HG02970 (cell line): ENCODE data around the gene DHPS.
"Not testable (repeated sequence)": the region's sequence is repeated elsewhere in the genome, so short reads cannot be mapped to it uniquely, and the experiment has no call there.

ENCODE experiments used
- ATAC-seq: cut with Tn5 transposase; IDR thresholded peaks from one replicate; pipeline ENCODE4 v1.9.1; 2021; ENCODE audit warnings: mild to moderate bottlenecking, moderate library complexity, moderate number of reproducible peaks; ENCODE audit not compliant: unreplicated experiment, low FRiP score

DHPS gene

DNA sequence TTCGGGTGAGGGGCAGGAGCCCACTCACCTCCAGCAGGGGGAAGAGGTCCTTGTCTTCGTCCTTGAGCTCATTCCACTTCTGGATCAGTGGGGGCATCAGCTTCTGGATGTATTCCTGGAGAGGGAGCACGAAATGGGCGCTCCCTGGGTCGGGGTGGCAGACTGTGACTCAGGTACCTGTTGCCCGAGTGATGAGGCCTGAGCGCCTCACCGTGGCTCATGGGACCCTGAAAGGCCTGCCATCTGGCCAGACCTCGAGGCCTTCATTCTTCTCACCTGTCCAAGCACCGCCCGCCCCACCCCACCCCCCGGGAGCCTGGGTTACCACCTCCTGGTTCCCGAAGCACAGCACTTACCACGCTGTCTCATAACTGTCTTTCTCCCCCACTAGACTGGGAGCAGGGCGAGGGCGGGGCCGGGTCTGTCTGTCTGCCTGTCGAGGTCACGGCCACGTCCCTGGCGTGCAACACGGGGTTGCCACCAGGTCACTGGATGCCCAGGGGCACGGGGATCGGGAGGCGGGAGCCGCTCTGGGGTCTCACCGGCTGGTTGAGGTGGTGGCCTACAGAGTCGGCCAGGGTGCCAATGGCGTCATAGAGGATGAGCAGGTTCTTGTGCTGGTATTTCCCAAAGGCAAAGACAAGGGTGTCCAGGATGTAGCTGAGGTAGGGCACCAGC lies 24.1 kb upstream of the DHPS start:
- no peak for ATAC-seq

DNA sequence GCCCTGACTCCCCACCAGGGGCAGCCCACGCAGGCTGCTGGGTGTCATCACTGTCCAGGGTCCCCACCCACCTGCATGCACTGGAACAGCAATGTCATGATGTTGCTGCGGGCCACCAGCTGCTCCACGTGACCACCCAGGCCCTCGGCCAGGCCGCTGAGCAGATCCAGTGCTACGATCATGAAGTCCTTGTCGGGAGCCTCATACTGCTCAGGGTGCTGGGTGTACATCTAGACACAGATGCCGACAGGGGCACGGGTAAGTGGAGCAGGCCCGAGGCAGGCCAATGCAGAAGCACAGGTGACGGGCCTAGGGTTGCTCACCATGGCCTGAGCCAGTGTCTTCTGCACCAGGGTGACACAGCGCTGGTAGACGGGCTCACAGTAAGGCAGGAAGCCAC lies 23.5 kb upstream of the DHPS start:
- no peak for ATAC-seq

DNA sequence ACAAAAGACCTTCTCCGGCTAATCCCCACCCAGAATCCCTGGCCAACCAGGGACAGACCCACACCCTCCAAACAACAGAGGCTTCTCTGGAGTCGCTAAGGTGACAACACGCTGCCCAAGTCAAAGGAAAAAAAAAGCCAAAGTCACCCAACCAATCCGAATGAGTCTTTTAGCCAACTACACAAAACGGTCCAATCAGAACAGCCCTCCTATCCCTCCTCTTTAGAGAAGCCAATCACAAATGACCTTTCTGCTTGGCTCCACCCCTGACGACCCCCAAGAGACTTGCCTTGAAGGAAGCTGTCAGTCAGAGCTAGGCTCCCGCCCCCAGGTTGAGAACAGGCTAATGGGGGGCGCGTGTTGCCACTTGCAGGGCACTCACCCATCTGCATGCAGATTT lies 21.4 kb upstream of the DHPS start:
- no peak for ATAC-seq

DNA sequence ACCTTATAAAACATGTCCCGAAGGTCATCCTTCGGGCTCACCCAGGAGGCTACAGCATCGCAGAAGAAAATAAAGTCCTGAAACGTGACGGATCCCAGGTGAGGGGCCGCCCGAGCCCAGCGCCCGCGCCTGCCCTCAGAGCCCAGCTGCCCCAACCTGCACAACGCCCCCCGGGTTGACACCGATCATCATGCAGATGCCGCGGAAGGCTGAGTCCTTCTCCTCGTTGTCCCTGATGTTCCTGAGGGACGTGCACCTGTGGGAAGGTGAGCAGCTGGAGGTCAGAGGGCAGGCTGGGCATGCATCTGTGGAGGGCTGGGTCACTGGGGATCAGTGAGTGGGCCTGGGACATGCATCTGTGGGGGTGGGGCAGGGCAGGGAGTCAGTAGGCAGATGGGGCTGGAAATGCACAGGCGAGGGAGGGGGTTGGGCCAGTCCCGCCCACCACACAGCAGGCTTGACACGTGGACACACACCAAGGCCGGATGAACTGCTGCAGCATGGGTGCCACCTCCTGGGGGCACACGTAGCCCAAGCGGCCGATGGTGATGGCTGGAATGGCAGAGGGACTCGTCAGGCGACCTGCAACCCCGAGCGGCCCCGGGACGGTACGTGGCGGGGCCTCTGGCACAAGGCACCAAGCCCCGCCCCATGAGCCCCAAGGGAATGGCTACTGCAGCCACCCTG lies 20.1 kb upstream of the DHPS start:
- ATAC-seq, result no peak

DNA sequence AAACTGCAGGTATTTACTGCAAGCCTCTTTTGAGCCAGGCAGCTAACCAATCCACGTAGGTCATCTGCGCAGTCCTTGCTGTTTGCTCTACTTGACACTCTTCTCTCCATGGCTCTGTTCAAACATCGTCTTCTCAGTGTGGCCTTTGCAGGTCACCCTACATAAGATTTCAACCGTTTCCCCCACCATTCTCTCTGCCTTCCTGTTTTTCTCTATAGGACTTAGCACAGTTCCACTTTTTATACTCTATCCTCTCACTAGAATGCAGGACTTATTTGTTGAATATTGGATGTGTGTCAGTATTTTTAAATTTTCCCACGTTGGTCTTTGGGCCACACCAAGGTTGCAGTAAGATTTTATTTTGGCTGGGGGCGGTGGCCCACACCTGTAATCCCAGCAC lies 16.5 kb upstream of the DHPS start:
- no peak for ATAC-seq

DNA sequence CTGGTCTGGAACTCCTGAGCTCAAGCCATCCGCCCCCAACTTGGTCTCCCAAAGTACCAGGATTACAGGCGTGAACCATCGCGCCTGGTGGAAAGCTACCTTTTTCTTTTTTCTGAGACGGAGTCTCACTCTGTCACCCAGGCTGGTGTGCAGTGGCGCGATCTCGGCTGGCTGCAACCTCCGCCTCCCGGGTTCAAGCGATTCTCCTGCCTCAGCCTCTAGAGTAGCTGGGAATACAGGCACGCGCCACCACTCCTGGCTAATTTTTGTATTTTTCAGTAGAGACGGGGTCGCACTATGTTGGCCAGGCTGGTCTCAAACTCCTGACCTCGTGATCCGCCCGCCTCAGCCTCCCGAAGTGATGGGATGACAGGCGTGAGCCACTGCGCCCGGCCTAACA lies 15.7 kb upstream of the DHPS start:
- ATAC-seq, result not testable (repeated sequence)

DNA sequence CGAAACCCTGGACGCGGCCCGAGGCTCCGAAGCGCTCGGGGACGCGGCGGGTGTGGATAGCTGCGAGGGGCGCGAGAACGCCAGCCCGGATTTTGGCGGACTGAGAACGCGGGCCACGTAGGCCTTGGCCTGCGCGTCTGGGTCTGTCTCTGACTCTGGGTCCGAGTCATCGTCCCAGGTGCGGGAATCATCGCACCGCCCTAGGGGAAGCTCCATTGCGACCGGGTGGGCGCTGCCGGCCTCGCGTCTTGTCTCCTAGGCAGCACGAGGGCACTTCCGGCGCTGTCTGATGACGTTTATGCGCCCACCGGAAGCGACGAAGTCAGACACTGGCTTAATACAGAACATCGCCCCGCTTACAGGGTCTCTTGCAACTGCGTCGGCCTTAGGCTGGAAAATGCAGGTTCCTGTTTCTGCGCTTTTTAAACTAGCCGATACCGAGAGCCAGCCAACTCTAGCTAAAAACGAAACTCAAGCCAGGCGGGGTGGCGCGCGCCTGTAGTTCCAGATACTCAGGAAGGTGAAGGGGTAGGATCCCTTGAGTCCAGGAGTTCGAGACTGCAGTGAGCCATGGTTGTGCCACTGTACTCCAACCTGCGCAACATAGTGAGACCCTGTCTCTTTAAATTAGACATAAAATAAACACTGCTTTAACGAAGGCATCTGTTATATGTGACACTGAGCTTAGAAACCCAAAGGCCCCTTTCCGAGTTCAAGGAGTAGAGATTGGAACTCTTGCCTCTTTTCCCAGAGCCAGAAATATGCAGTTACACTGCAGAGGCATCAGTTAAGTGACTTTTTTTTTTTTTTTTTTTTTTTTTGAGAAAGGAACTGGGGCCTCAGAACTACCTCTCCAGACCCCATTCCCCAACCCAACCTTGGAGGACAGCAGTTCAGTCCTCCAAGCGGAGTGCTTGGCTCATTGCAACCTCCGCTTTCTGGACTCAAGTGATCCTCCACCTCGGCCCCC lies 15.0 kb upstream of the DHPS start, which contains the start of gene FBXW9:
FBXW9 (minus strand) TSS at position 266 of the 970 bp plus-strand sequence; CDS start at position 216, 50 bp downstream.
- ATAC-seq, result peak; percentile 64

DNA sequence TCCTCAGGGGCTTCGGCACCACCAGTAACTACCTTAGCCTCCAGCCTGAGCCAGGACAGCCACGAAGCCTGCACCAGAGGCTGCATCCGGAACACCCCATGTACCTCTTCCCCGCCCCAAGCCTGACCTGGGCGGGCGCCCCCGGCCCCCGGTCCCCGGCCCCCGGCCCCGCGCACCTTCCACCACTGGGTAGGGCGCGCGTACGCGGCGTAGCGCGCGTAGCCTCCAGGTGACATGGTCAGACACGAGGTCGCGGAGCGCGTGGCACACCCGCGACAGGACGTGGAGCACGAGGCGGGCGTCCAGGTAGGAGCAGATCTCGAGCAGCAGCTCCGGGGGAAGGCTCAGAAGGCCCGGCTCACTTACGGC lies 14.3 kb upstream of the DHPS start:
- peak; percentile 25 for ATAC-seq

DNA sequence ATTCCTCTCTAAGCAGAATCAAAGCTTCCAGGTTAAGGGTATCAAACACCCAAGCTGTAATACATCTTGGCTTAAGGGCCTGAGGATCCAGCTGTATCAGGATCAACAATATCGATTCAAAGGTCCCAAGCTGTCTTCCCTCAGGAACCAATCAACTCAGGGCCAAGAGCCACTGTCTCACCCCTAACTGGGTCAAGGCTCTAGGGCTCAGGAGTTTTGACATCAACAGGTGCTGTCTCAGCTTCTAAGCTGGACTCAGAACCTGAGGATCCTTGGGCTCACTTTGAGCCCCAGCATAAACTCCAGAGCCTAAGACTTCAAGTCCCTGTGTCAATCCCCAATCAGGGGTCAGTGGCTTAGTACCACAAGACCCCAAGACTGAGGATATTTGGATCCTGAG lies 13.8 kb upstream of the DHPS start:
- ATAC-seq, result no peak

DNA sequence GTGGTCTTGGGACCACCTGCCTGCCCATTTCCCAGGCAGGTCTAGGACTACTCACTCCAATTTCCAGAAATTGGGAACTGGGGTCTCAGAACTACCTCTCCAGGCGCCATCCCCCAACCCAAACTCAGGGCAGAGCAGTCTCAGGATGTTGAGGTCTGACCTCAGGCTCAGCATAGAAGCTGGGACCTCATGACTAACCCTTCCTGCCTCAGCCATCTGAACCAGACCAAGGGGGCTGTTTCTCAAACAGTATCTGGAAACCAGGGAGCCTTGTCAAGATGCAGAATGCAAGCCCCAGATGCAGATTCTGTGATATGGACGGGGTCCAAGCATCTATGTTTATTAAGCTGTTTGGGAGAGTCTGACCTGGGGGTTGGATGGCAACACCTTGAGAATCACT lies 13.4 kb upstream of the DHPS start:
- no peak for ATAC-seq

DNA sequence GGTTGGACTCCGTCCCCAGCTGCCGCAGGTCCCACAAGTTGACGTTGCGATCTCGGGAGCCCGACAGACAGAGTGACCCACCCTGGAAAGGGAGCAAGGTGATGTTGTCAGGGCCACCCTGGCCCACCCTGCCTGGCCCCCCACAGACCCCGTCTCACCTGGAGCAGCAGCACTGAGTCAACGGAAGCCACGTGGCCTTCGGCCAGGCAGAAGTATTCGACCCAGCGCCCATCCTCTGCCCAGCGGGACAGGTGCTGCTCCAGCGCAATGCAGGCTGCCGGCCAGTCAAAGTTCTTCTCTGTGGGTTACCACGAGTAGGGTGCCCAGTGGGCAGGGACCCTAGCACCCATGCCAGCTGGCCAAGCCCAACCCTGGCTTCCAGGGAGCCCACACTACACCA lies 13.0 kb upstream of the DHPS start:
- no peak for ATAC-seq

DNA sequence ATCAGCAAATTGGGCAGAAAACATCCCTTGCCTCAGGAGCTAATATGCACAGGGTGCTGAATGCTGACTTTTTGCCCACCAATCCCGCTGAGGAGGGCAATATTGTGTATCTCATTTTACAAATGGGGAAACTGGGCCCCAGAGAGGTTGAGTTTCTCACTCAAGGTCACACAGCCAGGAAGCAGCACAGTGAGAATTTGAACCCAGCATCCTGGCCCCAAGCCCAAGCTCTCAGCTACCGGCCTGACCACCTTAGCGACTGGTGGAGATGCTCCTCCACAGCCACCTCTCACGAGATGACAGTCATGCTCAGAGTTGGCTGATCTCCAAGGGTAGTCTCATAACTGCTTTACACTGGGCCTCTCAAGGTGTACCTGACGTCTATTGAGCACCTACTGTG lies 11.3 kb upstream of the DHPS start:
- no peak for ATAC-seq

DNA sequence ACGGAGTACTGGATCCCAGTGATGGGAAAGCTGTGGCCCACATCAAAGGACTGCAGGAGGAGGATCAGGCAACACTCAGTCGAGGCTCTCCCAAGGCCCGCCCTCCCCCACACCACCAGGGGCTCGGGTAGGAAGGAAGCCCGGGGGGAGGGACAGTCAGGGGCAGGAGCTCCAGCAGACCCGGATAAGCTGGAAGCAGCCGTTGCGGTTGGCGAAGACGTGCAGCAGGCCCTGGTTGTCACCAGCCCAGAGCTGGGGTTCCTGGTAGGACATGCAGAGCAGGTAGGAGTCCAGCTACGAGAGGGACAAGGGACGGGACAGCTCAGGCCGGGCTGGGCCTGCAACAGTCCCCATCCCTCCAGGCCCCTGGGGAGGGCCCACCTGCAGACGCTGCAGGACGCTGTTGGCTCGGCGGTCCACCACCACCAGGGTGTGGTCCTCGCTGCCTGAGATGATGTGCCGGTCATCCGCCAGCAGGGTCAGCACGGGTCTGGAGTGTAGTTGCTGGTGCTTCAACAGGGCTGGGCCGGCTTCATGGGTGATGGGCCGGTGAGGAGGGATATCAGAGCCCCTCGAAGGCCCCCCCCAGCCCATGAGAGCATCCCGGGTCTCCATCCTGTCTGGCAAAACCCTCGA lies 8.0 kb upstream of the DHPS start:
- ATAC-seq, result no peak

DNA sequence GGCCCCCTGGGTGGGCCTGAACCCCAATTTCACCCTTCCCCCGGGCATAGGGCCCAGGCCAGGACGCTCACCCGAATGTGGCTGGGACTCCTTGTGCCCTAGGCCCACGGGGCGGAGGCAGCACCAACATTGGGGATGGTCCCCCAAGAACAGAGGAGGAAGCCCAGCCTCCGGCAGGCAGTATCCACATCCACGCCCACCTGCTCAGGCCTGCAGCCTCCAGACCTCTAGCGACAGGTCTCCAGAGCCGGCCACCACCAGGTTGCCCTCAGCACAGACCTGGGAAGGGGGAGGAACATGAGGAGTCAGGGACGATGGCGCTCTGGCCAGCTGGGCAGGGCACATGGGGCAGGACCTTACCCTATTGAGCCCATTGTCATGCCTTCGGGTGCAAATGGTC lies 7.3 kb upstream of the DHPS start:
- ATAC-seq, result no peak

DNA sequence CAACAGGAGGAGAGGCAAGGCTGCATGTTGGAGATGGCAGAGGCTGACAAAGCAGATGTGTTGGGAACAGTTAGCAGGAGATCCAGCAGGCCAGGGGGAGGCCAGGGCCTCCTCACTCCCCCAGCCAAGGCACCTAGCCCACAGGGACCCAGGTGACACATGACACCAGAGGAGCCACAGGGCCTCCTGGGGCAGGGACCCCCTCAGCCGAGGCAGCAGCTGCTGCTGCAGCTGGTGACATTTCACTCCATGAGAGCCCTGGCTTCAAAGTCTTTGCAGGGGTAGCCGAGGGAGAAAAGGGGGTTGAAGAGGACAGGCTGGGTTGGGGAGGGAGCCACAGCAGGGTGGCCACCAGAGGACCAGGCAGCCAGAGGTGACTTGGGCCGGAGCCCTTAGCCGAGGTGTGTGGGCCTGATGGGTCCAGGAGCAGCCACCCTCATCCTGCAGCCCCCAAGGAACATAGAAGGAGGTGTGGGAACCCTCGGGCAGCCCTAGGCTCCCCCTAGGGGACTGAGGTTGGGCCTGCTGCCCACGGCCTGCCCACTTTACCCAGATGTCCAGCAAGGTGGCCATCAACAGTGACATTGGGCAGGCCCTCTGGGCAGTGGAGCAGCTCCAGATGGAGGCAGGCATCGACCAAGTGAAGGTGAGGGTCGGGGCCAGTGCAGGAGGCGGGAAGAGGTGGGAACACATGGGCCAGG lies 6.0 kb upstream of the DHPS start, which contains the start of gene GNG14:
GNG14 (plus strand) TSS at position 503 of the 701 bp plus-strand sequence; CDS start at position 554, 51 bp downstream.
- no peak for ATAC-seq

DNA sequence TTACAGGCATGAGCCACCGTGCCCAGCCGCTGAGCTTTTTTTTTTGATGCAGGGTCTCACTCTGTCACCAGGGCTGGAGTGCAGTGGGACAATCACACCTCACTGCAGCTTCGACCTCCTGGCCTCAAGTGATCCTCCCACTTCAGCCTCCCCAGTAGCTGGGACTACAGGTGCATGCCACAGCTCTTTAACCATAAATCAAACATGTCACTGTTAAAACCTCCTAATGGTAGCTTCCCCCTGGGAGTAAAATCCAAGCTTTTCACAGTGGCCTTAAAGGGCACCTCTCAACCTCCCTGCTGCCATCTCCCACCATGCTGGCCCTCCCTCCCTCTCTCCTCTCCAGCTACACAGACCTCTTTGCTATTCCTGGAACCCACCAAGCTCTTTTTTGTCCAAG lies 4.2 kb upstream of the DHPS start:
- ATAC-seq, result no peak

DNA sequence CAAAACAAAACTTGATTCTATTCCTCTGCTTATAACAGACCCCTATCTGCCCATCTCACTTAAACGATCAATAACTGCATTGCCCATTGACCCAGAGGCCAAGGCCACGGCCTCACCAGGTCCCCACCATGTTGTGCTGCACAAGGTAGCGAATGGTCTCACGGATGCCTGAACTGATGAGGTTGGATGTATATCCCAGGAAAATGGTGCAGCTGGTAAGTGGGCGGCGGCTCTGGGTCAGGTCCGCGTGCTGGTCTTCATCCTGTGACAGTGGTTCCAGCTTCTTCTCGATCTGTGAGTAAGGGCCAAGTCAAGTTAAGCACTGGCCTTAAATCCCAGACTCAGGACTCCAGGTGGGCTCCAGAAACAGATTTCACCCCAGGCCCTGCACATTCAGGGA lies 1.6 kb downstream of the DHPS start:
- ATAC-seq, result no peak

DNA sequence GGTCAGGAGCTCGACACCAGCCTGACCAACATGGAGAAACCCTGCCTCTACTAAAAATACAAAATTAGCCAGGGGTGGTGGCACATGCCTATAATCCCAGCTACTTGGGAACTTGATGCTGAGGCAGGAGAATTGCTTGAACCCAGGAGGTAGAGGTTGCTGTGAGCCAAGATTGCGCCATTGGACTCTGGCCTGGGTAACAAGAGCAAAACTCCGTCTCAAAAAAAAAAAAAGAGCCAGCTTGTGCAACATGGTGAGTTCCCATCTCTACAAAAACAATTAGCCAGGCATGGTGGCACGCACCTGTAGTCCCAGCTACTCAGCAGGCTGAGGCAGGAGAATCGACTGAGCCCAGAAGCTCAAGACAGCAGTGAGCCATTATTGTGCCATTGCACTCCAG lies 3.6 kb downstream of the DHPS start:
- ATAC-seq, result not testable (repeated sequence)

DNA sequence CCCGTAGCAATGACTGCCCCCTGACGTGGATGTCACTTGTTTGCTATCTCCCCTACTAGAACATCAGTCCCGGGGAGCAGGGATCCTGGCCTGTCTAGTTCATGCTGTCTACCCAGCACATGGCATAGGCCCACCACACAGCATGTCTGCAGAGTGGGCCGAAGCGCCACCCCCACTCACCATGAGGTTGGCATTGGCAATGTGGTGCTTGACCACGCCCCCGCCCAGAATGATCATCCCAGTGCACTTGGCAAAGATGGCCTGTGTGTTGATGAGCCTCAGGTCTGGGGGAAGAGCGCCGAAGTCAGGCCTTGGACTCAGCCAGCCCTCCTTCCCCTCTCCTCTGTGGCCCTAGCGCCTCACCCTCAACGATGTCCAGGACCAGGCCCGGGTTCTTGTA lies 4.8 kb downstream of the DHPS start:
- ATAC-seq, result no peak

DNA sequence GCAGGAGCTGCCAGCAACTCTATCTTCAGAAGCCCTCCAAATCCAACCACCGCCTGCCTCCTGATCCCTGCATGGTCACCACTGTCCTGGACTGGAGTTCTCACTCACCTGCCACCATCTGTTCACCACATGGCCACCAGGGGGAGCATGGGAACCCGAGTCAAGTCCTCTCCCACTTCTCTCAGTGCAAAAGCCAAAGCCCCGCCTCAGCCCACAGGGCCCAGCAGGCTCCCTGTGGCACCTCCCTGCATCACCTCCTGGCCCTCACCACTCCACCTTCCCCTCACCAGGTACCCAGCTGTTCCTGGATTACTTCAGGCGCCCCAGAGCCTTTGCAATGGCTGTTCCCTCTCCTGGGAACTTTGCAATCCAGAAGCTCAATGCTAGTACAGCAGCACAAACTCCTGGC lies 5.3 kb downstream of the DHPS start:
- ATAC-seq, result no peak
